Parathyroid adenoma (tissue), 2 donors: ENCODE data around the gene SPON2.

Experiments used
- H2AFZ ChIP-seq: fragments of 300-600 bp; sonication (generic); one replicate; pipeline ENCODE4 v1.7.0; 2017; ENCODE audit warnings: antibody characterized with exemption, mild to moderate bottlenecking
- H3K27ac ChIP-seq: fragments of 300-600 bp; sonication (generic); one replicate; pipeline ENCODE4 v1.7.0; 2017
- H3K27me3 ChIP-seq: fragments of 300-600 bp; sonication (generic); one replicate; pipeline ENCODE4 v1.7.0; 2017; ENCODE audit warnings: low read length; ENCODE audit not compliant: control insufficient read depth, insufficient read depth
- H3K36me3 ChIP-seq: fragments of 300-600 bp; sonication (generic); one replicate; pipeline ENCODE4 v1.7.0; 2017; ENCODE audit warnings: low read length; ENCODE audit not compliant: control insufficient read depth, insufficient read depth
- H3K4me1 ChIP-seq: fragments of 300-600 bp; sonication (generic); one replicate; pipeline ENCODE4 v1.7.0; 2017; ENCODE audit warnings: control low read depth
- H3K4me2 ChIP-seq: fragments of 300-600 bp; sonication (generic); one replicate; pipeline ENCODE4 v1.7.0; 2017; ENCODE audit warnings: low read length
- H3K4me3 ChIP-seq: fragments of 300-600 bp; sonication (generic); one replicate; pipeline ENCODE4 v1.7.0; 2017; ENCODE audit warnings: low read depth, low read length
- H3K79me2 ChIP-seq: fragments of 300-600 bp; sonication (generic); one replicate; pipeline ENCODE4 v1.7.0; 2017; ENCODE audit warnings: control low read depth
- H3K9ac ChIP-seq: fragments of 300-600 bp; sonication (generic); one replicate; pipeline ENCODE4 v1.7.0; 2017; ENCODE audit warnings: mild to moderate bottlenecking
- H3K9me3 ChIP-seq: fragments of 300-600 bp; sonication (generic); one replicate; pipeline ENCODE4 v1.7.0; 2017; ENCODE audit warnings: low read length; ENCODE audit not compliant: control insufficient read depth
- CTCF ChIP-seq: fragments of 300-600 bp; sonication (generic); IDR thresholded peaks from one replicate; pipeline ENCODE4 v1.7.0; 2017; ENCODE audit warnings: antibody characterized with exemption, mild to moderate bottlenecking
- donor health status: primary hyperparathyroidism.

Gene SPON2

GRCh38 chr4:1177274-1178141 is 5.1 kb upstream of the SPON2 start:
- H3K9ac ChIP-seq, result no peak overlapping the region
- H3K4me2 ChIP-seq, result no peak overlapping the region
- H2AFZ ChIP-seq, result no peak overlapping the region
- no peak for TF ChIP-seq CTCF
- no peak overlapping the region for H3K4me3 ChIP-seq
- no peak overlapping the region for H3K27ac ChIP-seq
- no peaks in the 10 kb centered on the region for H3K9me3 ChIP-seq
- H3K27me3 ChIP-seq, result no peaks in the 10 kb centered on the region
- H3K36me3 ChIP-seq, result no peaks in the 10 kb centered on the region
- no peaks in the 10 kb centered on the region for H3K4me1 ChIP-seq
- no peaks in the 10 kb centered on the region for H3K79me2 ChIP-seq

- H3K79me2 ChIP-seq, result no peaks in the 10 kb centered on the region
These were observed 4.3 kb upstream of the SPON2 start for GRCh38 chr4:1176398-1177273.

GRCh38 chr4:1175635-1176229 is 3.3 kb upstream of the SPON2 start:
- Histone ChIP-seq H2AFZ (no peak overlapping the region), H3K27ac (no peak overlapping the region)
- TF ChIP-seq CTCF, result no peak

More at GRCh38 chr4:1176398-1177273, 4.3 kb upstream of the SPON2 start:
- Histone ChIP-seq H2AFZ (no peak overlapping the region), H3K4me1 (no peaks in the 10 kb centered on the region), H3K9me3 (no peaks in the 10 kb centered on the region), H3K27ac (no peak overlapping the region), H3K36me3 (no peaks in the 10 kb centered on the region), H3K4me2 (no peak overlapping the region), H3K4me3 (no peak overlapping the region), H3K9ac (no peak overlapping the region), H3K27me3 (peaks cover 7% of the 10 kb centered on the region)
- no peak for TF ChIP-seq CTCF

GRCh38 chr4:1174941-1175634 is 2.7 kb upstream of the SPON2 start:
- TF ChIP-seq CTCF, result no peak
- no peak overlapping the region for H3K4me2 ChIP-seq
- H3K9ac ChIP-seq, result no peak overlapping the region
- no peak overlapping the region for H3K27ac ChIP-seq
- no peak overlapping the region for H2AFZ ChIP-seq
- H3K4me3 ChIP-seq, result no peak overlapping the region
- H3K79me2 ChIP-seq, result no peaks in the 10 kb centered on the region
- no peaks in the 10 kb centered on the region for H3K9me3 ChIP-seq
- no peaks in the 10 kb centered on the region for H3K4me1 ChIP-seq
- H3K36me3 ChIP-seq, result no peaks in the 10 kb centered on the region
- peaks cover 9% of the 10 kb centered on the region for H3K27me3 ChIP-seq

More at GRCh38 chr4:1175635-1176229, 3.3 kb upstream of the SPON2 start:
- no peaks in the 10 kb centered on the region for H3K9me3 ChIP-seq
- no peaks in the 10 kb centered on the region for H3K79me2 ChIP-seq
- H3K4me2 ChIP-seq, result no peak overlapping the region
- peaks cover 9% of the 10 kb centered on the region for H3K27me3 ChIP-seq
- H3K4me3 ChIP-seq, result no peak overlapping the region
- no peaks in the 10 kb centered on the region for H3K4me1 ChIP-seq
- no peak overlapping the region for H3K9ac ChIP-seq
- no peaks in the 10 kb centered on the region for H3K36me3 ChIP-seq
